Measurements from ENCODE around the gene ASAP3. TPM values are rescaled to one million over a fixed set of nuclear protein-coding genes. Genes with fewer than 3 reads are reported as not detected.

The ASAP3 gene
- total RNA-seq, 2 donors from 2014 or later: 37.8 to 51.4 TPM

DNA sequence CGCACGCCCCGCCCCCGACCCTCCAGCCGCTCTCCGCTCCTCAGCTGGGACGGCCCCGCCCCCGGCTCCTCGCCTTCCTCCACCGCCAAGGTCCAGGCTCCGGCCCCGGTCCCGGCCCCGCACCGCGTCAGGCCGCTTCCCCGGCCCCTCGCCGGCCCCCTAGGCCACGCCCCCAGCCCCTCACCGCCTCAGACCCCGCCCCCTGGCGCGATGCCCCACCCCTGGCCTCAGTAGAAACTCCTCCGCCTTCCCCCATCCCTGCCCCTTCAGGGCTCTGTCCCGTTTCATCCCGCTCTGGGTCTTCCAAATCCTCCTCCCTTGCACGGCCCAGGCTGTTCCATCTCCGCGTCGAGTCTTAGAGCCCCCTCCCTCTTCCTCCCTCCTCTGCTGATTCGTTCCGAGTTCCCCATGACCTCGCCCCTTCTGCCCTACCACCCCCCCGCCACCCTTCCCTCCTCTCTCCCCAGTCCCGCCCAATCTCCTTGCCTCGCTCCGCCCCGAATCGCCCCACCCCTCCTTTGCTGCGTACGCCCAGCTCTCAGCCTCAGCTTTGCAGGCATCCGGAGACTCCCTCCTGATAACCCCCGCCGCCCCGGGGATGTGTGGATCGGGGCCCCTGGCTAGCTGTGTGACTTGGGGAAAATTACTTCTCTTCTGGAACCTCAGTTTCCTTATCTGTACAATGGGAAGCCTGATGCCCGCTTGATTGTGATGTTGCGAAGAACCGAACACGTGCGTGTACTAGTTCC is 448 bp upstream of the ASAP3 start:
- intact Hi-C loops (cut with DNase I): no loop called here

DNA sequence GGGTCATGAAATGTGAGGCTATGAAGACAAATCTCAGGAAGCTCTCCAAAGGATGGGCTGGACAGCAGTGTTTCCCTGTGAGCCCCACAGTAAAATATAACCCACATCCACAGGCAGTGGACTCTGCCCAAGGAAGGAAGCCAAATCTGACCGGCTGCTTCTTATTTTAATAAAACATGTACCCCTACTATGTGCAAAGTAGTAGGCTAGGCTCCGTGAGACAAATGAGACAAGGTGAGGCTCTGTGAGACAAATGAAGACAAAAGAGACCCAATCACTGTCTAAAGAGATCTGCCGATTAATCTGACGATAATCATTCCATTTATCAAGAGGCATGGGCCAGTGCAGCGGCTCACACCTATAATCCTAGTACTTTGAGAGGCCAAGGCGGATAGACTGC is 2.1 kb downstream of the ASAP3 start:
- intact Hi-C loops (cut with DNase I): no loop called here
- DNase-seq (ENCODE audit: low spot score): no peak

More for the DNA sequence above, 448 bp upstream of the ASAP3 start:
- DNase-seq (ENCODE audit: low spot score): peak; percentile 97

DNA sequence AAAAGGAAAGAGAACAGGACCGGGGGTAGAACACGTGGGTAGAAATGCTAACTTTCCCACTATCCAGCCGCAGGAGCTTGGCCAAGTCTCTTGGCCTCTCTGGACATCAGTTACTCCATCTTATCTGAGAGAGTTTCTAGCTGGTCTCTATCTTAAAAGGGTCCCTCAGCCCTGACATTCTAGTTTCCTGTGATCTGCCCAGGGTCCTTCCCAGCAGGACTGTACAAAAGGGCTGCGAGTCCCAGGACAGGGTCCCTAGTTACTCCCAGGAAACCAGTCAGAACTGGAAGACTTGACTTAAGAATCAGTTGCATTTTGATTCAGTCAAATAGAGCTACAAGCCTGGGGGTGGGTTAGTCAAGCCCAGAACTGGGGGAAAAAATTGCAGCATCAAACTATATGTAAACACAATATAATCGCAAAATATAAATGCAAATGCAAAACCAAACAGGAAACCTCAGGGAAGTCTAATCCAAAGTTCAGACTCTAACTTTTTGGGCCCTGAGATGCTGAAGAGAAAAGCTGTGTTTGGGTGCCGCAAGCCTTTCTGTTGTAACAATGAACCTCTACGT is 2.9 kb downstream of the ASAP3 start:
- intact Hi-C loops (cut with DNase I): no loop called here
- DNase-seq (ENCODE audit: low spot score): no peak

DNA sequence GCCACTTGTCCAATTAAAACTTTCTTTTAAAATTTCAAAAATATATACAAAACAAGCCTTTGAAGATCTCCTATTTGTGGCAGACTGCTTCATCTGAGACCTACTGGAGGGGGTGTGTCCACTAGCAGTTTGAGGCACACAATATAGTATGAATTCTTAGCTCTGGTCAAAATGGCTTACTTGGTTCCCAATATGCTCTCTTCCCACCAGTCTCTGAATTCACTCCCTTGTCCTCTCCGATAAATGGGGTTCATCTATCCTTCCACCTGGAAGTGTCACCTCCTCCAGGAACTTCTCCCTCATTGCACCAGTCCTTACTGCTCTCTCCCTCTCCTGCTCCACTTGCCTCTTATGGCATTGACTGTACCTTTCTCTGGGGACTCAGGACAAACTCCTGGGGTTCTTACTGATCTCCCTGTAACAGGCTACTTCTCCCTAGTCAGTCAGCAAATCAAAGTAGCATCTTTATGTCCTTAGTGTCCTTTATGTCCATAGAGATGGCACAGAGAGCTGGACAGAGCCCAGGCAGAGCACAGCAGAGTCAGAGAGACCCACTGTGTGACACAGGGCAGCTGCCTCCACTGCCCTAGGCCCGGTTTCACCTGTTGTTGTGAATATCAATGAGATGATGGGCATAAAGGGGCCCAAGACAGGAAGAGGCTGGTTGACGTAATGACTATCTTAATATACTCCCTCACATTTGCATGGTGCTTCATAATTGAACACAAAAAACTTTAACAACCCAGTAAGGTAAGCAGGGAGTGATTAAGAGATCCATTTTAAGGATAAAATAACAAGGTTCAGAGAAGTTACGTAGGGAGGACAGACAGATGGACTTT is 3.6 kb downstream of the ASAP3 start:
- DNase-seq (ENCODE audit: low spot score): no peak
- intact Hi-C loops (cut with DNase I): no loop called here

DNA sequence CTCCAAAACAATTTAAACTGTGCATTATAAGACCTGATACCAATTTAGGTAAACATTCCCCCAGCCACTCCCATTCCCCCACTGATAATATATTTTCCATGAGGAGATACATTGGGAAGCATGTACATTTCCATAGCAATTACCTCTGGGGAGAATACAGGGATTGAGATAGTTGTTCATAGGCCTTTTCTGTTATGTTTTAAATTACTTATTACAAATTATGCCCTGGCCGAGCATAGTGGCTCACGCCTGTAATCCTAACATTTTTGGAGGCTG is 4.4 kb downstream of the ASAP3 start:
- DNase-seq (ENCODE audit: low spot score): no peak
- intact Hi-C loops (cut with DNase I): no loop called here

DNA sequence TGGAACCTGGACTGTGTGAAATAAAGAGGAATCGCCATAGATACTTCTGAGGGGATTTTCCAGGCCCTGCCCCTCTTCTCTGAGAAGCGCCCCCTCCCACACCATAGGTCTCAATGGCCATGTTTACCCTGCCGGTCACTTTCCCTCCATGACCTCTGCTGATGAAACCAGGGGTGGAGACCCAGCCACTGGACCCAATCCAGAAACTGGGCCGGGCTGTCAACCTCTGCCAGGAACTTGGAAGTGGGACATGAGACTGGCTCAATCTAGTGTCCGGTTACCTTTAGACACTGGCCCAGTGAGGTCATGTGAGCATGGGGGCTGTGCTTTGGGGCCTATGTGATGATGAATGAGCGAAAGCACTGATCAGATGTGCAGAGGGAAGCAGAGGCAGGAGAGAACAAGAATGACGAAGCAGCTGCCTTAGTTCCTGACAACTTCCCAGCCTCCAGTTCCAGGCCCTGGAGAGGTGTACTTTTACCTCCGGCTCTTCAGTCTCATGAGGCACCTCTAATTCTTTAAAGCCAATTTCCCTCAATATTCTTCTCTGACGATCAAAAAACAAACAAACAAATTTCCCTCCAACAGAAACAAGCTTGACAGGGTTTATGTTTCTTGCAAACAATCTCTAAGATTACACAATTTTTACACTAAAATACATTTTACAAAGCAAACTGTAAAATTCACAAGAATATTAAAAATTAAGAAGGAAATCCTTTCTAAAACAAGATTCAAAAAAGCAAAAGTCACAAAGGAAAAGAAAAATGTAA is 4.9 kb downstream of the ASAP3 start:
- peak; percentile 89 for DNase-seq (ENCODE audit: low spot score)

DNA sequence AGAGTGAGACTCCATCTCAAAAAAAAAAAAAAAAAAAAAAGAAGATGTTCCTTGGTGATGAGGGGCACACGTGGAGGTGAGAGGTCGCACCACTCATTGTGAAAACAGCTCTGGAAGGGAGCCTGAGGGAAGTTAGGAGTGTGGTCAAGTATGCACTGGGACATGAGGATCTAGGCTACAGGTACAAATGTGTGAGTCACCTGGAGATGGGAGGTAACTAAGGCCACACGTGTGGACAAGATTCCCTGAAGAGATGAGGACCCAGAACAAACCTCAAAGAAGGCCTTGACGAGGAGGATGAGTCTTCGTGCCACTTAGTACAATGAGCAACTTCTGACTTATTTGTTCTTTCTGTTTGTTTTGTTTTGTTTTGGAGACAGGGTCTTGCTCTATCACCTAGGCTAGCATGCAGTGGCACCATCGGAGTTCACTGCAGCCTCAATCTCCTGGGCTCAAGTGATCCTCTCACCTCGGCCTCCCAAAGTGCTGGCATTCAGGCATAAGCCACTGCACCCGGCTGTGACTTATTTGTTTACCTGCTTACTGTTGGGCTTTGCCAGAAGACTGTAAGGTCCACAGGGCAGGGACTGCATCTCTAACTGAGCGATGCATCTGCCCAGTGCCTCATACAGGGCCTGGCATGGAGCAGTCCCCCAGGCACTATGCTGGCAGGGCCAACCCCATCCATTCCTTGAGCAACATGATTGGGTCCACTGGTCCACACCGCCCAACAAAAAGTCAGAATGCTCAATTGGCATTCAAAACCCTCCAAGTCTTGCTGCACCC is 6.4 kb downstream of the ASAP3 start:
- intact Hi-C loops (cut with DNase I): no loop called here
- no peak for DNase-seq (ENCODE audit: low spot score)

More for the DNA sequence above, 4.9 kb downstream of the ASAP3 start:
- intact Hi-C loops (cut with DNase I): no loop called here

DNA sequence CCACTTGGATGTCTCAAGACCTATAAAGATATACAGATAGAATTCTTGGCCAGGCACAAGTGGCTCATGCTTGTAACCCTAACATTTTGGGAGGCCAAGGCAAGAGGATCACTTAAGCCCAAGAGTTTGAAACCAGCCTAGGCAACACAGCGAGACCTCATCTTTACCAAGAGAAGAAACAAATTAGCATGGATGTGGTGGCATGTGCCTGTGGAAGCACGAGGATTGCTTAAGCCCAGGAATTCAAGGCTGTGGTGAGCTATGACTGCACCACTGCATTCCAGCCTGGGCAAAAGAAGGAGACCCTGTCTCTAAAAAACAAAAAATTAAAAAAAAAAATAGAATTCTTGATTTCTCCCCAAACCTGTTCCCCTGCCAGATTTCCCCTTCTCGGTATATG is 8.3 kb downstream of the ASAP3 start:
- DNase-seq (ENCODE audit: low spot score): no peak
- intact Hi-C loops (cut with DNase I): no loop called here

DNA sequence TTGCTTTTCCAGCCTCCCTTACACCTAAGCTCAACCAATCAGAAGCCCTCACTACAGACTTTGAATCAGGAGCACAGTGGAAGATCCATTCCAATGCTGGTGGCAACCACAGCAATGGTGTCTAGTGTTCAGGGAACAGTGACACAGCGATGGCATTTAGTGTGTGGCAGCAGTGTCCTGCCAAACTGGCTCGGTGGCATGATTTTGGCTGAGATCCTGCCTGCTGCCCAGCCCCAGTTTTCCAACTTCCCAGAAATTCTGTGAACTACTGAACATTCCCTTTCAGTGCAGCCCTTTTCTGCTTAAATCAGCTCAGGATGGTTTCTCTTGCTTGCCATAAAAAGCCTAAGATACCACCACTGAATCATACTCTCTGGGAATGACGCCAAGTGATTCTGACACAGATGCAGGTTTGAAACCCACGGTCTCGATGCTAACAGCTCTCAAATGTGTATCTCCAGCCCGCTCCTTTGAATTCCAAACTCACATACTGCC is 8.8 kb downstream of the ASAP3 start:
- DNase-seq (ENCODE audit: low spot score): no peak
- intact Hi-C loops (cut with DNase I): no loop called here

DNA sequence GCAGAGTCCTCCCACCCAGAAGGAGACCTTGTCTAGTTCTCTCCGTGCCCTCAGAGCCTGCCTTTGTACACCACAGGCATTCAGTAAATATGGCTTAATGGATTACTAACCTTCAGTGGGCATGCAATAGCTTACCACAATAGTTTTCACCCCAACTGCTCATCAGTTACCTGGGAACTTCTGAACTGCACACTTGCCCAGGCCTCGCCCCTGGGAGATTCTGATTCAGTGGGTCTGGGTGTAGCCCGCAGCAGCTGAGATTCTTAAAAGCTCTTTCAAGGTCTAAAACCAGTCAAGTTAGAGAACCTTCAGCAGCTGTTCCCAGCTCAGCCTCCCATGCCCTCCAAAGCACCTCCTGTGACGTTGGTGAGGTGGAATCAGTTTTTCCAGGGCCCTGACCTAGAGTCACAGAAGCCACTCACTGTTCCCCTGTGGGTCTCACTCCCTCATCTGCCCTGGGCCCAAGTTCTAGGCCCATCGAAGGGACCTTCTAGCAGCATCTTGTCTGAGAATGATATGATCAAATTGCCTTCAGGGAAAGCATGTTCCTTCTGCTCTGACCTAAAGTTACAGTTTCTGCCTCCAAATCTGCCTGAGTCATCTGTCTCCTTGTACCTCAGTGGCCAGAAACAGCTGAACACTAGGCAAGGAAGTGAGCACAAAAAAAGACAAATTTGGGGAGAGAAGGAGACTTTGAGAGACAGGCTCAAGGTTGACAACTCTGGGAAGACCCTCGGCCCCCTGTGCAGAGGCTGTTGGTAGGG is 10.8 kb downstream of the ASAP3 start:
- no peak for DNase-seq (ENCODE audit: low spot score)
- intact Hi-C loops (cut with DNase I): no loop called here

DNA sequence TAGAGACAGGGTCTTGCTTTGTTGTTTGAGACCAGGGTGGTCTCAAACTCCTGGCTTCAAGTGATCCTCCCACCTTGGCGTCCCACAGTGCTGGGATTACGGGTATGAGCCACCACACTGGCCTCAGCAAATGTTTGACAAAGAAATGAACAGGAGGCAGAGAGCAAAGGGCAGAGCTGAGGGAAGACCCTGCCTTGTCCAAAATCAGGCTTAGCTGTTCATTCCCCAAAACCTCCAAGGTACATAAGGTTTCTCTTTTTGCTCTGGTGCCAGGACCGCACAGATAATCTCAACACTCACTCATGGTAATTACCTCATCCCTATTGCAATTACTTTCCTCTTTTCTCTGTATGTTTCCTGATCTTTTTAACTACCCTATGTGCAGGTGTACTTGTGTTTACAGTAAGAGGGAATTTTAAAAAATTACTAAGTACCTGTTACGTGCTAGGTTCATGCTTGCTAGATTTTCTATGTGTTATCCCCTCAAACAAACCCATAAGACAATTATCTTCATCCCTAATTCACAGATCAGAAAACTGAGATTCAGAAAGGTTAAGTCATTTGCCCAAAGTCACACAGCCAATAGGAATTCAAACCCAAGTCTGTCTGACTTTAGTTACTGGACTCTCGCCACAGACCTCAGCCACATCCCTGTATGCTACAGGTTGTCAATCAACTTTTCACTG is 11.5 kb downstream of the ASAP3 start:
- intact Hi-C loops (cut with DNase I): no loop called here
- DNase-seq (ENCODE audit: low spot score): no peak

DNA sequence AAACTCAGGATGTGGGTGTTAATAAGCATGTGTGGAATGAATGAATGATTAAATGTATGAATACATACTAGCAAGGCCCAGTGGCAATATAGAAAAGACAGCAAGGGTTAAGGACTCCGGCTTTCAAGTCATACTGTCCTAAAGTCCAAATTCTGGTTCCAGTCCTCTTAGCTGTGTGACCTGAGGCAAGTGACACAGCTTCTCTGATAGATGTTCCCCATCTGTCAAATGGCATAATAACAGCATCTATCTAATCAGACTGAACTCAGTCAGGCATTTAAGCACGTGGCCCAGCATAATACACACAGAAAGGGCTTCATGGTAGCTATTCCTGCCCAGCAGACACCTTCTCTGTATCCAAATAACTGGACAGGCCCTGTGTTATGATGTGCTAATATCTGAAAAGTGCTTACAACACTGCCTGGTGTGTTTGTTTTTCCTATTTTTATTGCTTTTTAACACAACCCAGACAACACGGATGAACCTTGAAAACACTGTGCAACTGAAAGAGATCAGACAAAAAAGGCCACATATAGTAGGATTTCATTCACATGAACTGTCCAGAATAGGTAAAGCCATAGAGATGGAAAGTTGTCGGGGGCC is 12.4 kb downstream of the ASAP3 start:
- intact Hi-C loops (cut with DNase I): no loop called here
- DNase-seq (ENCODE audit: low spot score): no peak

DNA sequence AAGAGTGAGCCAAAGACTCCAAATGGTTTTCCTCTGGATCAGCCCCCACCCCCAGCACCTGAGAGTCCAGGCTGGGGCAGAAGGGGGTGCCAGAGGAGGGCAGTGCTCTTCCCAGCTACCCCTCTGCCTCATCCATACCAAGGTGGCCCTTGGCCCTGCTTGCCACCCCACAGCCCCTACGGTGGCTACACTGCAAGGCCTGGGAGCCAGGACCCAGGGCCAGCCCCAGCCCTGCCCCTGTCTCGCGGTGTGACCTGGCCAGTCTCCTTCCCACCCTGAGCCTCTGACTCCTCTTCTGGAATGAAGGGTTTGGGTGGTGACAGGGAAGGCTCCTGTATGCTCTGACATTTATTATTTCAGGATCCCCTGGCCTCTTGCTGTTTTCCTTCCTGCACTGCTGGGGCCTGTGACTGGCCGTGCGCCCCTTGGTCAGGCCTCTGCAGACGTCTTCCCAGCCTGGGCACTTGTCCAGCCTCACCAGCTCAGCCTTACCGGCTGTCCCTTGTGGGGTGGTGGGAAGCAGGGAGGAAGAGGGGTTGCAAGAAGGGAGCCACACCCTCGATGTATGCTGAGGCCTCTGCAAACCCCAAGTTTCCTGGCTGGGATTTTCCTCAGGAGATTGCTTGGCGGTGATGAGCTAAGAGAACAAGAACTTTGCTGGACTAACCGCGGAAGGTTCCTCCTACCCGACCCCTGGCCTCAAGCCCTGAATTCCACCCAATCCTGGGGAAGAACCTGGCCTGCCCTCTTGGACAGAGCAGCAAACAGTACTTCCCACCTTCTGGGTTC is 13.5 kb downstream of the ASAP3 start:
- intact Hi-C loops (cut with DNase I): no loop called here
- peak; percentile 95 for DNase-seq (ENCODE audit: low spot score)

DNA sequence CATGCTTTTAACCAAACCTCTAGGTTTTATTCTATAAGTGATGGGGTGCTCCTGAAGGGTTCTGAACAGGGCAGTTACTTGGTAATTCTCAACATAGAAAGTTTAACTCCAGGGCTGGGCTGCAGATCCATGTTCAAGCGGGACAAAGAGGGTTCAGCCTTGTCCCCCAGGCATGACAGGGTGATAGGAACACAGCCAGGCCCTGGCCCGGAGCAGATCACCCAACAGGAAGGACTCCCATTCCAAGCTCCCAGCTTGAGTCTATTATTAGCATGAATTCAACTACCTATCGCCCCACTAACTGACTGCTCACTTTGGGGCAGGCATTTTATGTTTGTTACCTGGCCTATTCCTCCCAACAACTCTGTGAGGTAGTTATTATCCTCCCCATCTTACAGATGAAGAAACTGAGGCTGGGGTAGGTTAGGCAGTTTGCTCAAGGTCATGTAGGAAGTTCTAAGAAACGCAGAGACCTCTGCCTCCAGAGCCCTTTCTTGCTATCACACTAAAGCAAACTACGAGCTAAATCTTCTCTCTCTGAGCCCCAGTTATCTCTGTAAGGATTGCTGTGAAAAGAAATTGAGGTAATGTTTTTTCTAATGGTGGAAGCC is 14.5 kb downstream of the ASAP3 start:
- DNase-seq (ENCODE audit: low spot score): no peak
- intact Hi-C loops (cut with DNase I): no loop called here

DNA sequence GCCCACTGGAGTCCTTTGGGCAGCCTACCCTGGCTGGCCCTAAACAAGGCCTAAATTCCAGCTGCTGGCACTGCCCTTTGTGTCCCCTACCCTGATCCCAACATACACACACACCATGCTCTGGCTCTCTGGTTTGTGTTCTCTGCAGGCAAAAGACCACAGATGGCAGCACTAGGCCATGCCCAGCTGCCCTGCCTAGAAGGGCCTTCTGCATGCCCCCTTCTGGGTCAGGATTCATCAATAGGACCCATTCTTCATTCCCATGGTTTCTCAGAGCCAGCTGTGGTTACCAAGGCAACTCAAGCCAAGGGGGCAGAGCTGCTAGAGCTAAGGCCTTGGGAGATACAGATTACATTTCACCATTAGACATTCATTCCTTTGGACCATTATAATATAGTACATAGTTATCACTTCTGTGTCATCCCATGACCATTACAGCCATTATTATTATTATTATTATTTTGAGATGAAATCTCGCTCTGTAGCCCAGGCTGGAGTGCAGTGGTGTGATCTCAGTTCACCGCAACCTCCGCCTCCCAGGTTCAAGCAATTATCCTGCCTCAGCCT is 17.5 kb downstream of the ASAP3 start:
- DNase-seq (ENCODE audit: low spot score): no peak
- intact Hi-C loops (cut with DNase I): no loop called here

DNA sequence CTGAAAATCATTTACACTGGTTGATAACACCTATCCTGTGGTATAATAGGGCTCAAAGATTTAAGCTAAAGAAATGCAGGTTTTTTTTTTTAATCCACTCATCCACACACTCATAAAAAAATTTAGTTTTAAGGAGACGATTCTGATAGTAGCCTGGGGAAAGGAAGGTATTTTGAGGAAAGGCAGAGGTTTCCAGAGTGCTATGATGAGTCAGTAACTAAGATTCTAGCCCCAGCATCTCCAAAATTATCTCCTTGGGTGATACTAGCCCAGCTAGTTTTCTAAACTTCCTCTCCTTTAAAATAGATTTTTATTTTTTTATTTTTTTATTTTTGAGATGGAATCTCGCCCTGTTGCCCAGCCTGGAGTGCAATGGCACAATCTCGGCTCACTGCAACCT is 20.7 kb downstream of the ASAP3 start:
- DNase-seq (ENCODE audit: low spot score): no peak
- intact Hi-C loops (cut with DNase I): no loop called here
